Cardiac muscle cell (in vitro differentiated cells and primary cell): Measurements from ENCODE around the gene NDUFA8. TPM values are rescaled to one million over a fixed set of nuclear protein-coding genes. Genes with fewer than 3 reads are reported as not detected.

Experiments used
- DNase-seq, 2 donors: peaks; one replicate each; pipeline versions ENCODE4 v3.0.0 to v3.0.0-alpha.2; 2010 to 2017; ENCODE audit warnings: low read depth in 1 of 2, low spot score in 1 of 2
- H3K27ac ChIP-seq: fragments of 200-600 bp; sonication (generic); 2 replicates; pipeline ENCODE4 v1.5.1; 2016
- H3K27me3 ChIP-seq: fragments of 200-600 bp; sonication (generic); 2 replicates; pipeline ENCODE4 v1.6.0; 2016; ENCODE audit warnings: control low read depth
- H3K36me3 ChIP-seq: fragments of 200-600 bp; sonication (generic); 2 replicates; pipeline ENCODE4 v1.5.1; 2016; ENCODE audit warnings: control low read depth
- H3K4me1 ChIP-seq: fragments of 200-600 bp; sonication (generic); 2 replicates; pipeline ENCODE4 v1.8.1; 2017; ENCODE audit warnings: low read depth, mild to moderate bottlenecking, mixed run types
- H3K4me3 ChIP-seq: fragments of 200-600 bp; sonication (generic); 2 replicates; pipeline ENCODE4 v1.5.1; 2016; ENCODE audit warnings: mild to moderate bottlenecking
- H3K9me3 ChIP-seq: fragments of 200-600 bp; sonication (generic); 2 replicates; pipeline ENCODE4 v1.5.1; 2017; ENCODE audit warnings: low read depth, mild to moderate bottlenecking, control low read depth
- CTCF ChIP-seq: IDR thresholded peaks from 2 replicates; pipeline ENCODE4 v1.5.1; 2012; ENCODE audit warnings: low read depth, mild to moderate bottlenecking, low read length
- polyA plus RNA-seq: library from polyadenylated mRNA; unstranded; fragments of >200 nt; fragmentation: Nextera tagmentation; extraction: Ambion mirVana; gene quantifications from 2 replicates; pipeline ENCODE4 v1.2.1, GENCODE V29; 2016
- total RNA-seq: library from RNA; depleted of rRNA; stranded (reverse); fragments of >200 nt; gene quantifications from 2 replicates; pipeline ENCODE4 v1.2.3, GENCODE V29; 2016

Gene NDUFA8
- total and polyA plus RNA-seq, 2 experiments from 2014 or later, result 86.9 to 336 TPM

DNA sequence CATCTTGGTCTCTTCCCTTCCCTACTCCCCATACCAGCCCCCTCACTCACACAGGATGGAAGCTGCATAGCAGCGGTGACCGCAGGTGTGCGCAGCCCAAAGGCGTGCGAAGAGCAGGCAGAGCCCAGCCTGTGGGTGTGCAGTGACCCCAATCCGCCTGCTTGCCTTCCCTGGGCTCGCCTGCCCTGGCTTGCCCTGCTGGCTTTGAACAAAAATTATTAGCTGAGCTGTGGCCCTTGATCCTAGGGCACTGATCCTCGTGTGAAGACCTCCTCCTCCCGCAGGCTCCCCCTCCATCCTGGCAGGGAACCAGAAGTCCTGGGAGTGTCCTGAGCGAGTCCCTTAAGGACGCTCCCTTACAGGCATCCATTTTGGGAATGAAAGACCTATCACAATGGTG is 32.0 kb upstream of the NDUFA8 start:
- Histone ChIP-seq H3K36me3 (no peaks in the 10 kb centered on the region), H3K27ac (no peak overlapping the region), H3K9me3 (no peaks in the 10 kb centered on the region), H3K27me3 (peaks cover 5% of the 10 kb centered on the region), H3K4me3 (no peak overlapping the region), H3K4me1 (no peaks in the 10 kb centered on the region)
- DNase-seq, result no peak
- TF ChIP-seq CTCF, result no peak

GRCh38 chr9:122190597-122191381 is 31.2 kb upstream of the NDUFA8 start:
- Histone ChIP-seq H3K4me1 (no peaks in the 10 kb centered on the region), H3K27me3 (peaks cover 5% of the 10 kb centered on the region), H3K27ac (no peak overlapping the region), H3K36me3 (no peaks in the 10 kb centered on the region), H3K9me3 (no peaks in the 10 kb centered on the region), H3K4me3 (no peak overlapping the region)
- TF ChIP-seq CTCF, result no peak
- no peak for DNase-seq

DNA sequence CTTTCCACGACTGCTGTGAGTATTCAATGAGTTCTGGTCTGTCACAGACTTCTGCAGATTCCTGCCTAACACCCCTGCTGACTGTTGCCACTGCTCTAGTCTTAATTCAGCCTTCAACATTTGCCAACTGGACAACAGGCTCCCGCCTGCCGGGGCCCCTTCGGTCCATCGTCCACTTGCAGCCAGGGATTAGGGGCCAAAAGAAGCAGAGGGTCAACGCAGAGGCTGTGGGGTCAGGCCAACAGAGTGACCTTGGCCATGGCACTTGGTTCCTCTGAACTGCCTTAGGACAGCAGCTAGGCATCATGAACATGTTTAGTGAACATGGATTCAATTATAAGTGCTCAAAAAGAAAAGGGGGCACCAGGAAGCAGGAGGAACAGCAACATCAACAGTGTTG is 28.8 kb upstream of the NDUFA8 start:
- no peak overlapping the region for H3K4me3 ChIP-seq
- H3K27me3 ChIP-seq, result no peaks in the 10 kb centered on the region
- no peaks in the 10 kb centered on the region for H3K9me3 ChIP-seq
- DNase-seq, result no peak
- H3K36me3 ChIP-seq, result no peaks in the 10 kb centered on the region
- H3K4me1 ChIP-seq, result no peaks in the 10 kb centered on the region
- TF ChIP-seq CTCF, result no peak
- no peak overlapping the region for H3K27ac ChIP-seq

DNA sequence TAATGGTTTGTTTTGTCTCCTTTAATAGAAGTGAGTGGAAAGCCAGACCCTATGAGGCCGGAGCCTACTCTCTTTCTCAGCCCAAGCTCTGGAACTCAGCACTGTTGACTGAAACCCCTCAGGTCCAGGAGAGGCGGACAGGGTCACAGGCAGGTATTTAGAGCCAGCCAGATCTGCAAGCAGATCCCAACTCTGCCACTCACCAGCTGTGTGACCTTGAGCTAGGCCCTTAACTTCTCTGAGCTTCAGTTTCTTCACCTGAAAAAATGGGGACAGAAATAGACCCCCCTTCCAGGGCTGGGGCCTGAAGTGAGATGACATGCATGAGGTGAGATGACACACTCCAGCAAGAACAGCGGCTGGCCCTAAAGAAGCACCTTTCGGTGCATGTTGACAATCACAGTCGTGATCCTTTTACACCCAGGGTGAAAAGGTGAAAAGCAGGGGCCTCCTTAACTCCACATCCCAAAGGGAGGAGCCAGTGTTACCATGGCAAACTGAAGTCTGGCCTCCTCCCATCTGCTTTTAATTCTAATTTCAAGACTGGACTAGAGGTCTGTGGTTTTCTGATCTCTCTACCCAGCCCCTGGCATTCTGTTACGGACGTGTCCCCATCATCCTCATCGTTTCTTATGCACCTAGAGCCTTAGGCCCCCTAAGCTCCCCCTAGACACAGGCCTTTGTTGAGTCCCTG is 27.3 kb upstream of the NDUFA8 start:
- H3K4me1 ChIP-seq, result no peaks in the 10 kb centered on the region

DNA sequence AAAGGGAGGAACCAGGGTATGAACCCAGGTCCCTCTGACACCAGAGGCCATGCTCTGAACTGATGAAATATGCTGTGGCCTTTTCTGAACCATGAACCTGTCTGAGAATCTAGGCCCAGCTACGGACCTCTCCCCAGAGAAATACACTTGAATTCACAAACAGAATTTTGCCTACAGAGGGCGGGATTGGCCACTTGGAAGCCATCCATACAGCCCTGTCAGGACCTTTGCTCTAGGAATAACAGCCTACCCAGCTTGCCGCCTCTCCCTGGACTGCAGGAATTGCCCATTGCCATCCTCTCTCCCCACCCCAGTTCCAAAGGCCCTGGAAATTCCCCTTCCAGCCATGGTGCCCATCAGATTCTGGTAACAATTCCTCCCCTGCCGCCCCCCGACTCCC is 26.7 kb upstream of the NDUFA8 start:
- DNase-seq, result peak in 1 of 2 donors; percentile 36
- no peak for TF ChIP-seq CTCF
- Histone ChIP-seq H3K27me3 (no peaks in the 10 kb centered on the region), H3K27ac (no peak overlapping the region), H3K4me3 (no peak overlapping the region), H3K4me1 (no peaks in the 10 kb centered on the region), H3K9me3 (no peaks in the 10 kb centered on the region), H3K36me3 (no peaks in the 10 kb centered on the region)

More for the DNA sequence above, 27.3 kb upstream of the NDUFA8 start:
- H3K9me3 ChIP-seq, result no peaks in the 10 kb centered on the region
- no peak for DNase-seq
- no peaks in the 10 kb centered on the region for H3K36me3 ChIP-seq
- no peak overlapping the region for H3K4me3 ChIP-seq
- no peak overlapping the region for H3K27ac ChIP-seq
- H3K27me3 ChIP-seq, result no peaks in the 10 kb centered on the region
- no peak for TF ChIP-seq CTCF
